Ureter (tissue), 1 donor: ENCODE results near the gene SIRPD. TPM values are rescaled to one million over a fixed set of nuclear protein-coding genes. Genes with fewer than 3 reads are reported as not detected.
"Not testable (repeated sequence)": the region's sequence is repeated elsewhere in the genome, so short reads cannot be mapped to it uniquely, and the experiment has no call there.

Source experiments
- DNase-seq: peaks from one replicate; pipeline ENCODE4 v3.0.0-alpha.2; 2020; ENCODE audit warnings: low spot score
- total RNA-seq: library from RNA; stranded (reverse); gene quantifications from one replicate; pipeline ENCODE4 v1.2.4, GENCODE V29; 2023
- donor health status: DM: yes; HTN: yes; CAD: no.

Gene SIRPD
- not detected for total RNA-seq

DNA sequence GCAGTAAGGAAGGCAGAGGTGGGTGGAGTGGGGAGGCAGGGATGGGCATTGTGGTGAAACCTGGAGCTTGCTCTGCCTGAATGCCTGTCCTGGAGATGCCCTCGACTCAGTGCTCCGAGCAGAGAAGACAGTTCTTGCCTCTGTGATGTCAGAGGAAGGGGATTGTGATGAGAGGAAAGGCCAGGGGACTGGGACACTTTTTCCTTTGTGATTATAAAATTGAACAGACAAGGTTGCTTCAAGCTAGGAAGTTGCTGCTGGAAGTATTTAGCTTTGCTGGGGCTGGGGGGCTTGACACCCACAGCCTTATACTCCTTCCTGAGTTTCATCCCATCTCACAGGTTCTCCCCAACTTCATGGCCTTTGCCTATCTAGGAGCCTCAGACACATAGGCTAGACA, at the start of gene SIRPD:
TSS of gene SIRPD (minus strand) at position 101 of the 400 bp plus-strand sequence. CDS start at position 49, 52 bp downstream.
- DNase-seq: no peak

DNA sequence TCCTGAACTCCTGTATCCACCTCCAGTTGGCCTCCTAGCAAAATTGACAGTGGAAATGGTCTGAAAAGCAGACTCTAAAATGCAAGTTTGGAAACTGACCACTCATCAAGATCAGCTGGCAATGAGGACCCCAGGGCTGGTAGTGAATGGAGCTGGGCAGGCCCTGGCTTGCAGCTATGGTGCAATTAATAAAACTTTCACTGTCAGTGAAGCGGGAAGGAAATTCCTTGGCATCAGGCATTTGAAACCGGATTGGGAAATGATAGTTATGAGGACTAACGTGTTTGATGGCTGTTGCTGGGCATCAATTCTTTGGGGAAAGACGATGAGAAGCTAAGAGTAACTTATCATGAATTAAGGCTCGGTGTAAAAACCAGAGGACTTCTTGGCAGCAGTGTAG, 43.2 kb upstream of the SIRPD start:
- no peak for DNase-seq

- no peak for DNase-seq
These were observed 37.8 kb upstream of the SIRPD start for GRCh38 chr20:1595333-1595732.

GRCh38 chr20:1588533-1589460, 31.3 kb upstream of the SIRPD start:
- DNase-seq: no peak

DNA sequence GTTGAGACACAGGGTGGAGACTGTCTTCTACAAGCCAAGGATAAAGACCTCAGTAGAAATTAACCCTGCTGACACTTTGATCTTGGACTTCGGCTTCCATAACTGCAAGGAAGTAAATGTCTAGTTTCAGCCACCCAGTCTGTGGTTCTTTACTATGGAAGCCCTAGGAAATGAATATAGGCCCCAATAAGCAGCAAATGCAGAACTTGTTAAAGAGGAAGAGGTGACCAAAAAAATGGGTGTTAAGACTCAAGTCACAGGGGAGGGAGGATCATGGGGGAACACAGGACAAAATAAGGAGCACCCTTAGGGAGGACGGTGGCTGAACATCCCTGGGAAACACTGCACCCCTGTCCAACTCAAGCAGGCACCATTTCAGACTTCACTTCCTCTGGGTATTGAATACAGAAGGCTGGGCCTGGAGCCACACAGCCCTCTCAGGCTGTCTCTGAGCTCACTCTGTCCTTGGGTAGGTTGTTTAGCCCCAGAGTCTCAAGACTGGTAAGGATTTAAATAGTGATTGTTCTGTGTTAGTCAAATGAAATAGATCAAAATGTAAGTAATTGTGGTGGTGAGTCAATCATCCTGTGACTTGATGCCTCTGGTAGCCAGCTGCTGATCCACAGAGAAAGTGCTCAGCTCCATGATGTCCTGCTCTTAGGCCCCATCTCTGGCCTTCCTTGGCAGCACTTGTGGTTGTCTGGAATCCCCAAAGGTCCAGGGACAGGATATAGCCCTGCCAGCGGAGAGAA, 30.5 kb upstream of the SIRPD start:
- DNase-seq: no peak

DNA sequence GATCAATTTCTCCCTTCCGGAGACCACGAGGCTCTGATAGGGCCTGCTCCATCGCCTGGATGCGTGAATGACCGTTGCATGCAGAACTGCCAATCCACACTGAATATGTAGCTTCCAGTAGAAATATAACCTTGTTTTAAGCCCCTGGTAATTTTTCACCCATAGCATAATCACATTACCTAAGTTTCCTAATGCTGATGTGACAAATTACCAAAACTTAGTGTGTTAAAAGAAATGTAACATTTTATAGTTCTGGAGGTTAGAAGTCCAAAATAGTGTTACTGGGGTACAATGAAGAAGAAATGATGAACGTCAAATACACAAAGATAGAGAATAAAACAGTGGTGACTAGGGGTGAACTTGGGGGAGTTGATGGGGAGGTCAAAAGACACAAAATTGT, 22.0 kb upstream of the SIRPD start:
- no peak for DNase-seq

DNA sequence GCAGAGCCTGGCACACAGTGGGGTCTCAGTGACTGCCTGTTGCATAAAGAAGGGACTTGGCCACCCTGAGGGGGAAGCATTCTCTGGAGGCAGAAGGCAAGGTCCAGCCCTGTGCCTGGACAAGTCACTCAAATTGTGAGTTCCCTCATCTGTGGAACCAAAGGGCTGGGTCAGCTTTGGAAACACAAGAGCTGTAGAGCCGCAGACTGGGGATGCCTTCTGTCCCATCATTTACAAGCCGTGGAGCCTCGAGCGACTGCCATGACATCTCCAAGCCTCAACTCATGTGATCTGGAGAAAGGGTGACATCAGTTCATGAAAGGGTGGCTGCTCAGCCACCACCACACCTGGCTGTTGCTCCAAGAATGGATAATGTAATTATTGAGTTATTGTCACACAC, 20.4 kb upstream of the SIRPD start:
- no peak for DNase-seq

DNA sequence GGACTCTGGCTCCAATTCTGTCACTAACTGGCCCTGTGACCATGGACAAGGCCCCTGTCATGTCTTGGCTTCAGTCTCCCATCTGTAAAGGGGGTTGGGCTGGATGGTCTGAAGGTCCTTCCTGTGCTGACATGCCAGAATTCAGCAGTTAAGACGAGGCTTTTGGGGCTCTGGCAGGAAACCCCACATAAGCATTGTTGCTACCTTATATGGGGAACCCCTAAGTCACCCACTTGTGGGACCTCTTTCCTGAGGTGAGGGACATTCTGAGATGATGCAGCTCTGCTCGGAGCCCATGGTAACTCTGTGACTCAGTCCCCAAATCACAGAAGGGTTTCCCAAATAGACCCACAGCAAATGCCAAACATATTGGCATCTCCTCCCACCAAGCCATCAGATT, 19.8 kb upstream of the SIRPD start:
- DNase-seq: not testable (repeated sequence)

- no peak for DNase-seq
These were observed 19.1 kb upstream of the SIRPD start for GRCh38 chr20:1576641-1577040.

DNA sequence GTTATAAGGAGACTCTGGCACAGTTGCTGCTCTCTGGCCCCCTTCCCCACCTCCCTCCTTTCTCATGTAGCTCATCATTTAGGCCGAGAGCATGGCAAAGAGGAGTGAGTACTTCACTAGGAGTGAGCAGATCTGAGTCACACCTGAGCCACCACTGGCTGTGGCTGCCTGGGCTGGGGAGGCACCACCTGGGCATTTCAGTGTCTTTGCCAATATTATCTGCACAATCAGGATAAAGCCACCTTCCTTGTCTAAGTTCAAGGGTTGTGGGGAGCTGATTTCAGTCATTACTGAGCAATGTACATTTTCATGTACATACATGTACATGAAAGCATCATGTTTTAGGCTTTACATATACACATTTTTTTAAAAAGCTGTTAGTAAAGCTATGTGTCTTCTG, 18.5 kb upstream of the SIRPD start:
- DNase-seq: not testable (repeated sequence)

DNA sequence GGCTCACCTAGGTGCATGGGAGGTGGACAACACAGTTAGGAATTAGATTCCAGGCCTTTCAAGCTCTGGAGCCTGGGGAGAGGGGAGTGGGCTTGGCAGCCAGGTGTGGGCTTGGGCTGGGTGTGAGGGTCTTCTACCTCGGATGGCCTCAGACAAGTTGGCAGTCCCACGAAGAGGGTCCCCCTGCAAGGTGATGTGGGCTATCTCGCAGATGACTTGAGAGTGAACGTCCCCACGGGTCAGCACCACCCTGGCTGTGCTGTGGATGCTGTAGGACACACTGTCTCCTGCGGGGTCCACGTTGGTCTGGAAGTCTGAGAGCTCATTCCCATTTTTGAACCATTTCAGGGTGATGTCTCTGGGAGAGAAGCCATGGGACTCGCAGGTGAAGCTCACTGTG, 14.1 kb upstream of the SIRPD start:
- DNase-seq: not testable (repeated sequence)

DNA sequence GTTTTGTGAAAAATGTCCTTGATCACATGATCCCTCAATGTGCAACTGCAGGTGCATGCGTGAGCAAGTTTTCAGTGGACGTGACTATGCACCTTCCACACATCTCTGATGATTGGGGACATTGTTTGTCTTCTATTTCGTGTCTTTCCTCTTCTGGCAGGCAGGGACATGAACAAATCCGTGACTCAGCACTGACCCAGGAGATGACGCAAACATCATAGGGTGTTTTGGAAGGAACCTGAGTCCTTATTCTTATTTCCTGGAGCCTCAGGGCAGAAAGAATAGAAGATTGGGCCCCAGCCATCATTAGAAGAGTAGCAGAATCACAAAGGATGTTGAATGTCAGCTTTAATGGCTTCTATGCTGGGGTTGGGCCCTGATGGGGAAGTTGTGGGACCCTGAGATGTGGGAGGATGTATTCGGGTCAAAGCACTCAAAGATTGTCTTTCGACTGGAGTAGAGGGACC, 11.9 kb upstream of the SIRPD start:
- no peak for DNase-seq

DNA sequence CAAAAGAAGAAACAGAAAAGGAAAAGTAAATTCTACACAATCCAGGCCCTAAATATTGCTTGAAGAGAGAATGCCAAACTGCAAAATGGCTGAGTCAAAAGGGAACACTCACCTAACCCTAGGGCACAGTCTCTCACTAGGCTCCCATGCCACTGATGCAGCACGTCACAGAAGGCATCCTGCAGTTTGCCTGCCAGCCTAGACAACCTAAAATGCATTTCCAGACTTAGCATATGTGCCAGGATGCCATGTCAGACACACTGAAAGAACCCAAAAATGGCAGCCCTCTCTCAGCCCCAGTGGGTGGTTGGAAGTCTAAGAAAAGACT, 10.6 kb upstream of the SIRPD start:
- DNase-seq: no peak

DNA sequence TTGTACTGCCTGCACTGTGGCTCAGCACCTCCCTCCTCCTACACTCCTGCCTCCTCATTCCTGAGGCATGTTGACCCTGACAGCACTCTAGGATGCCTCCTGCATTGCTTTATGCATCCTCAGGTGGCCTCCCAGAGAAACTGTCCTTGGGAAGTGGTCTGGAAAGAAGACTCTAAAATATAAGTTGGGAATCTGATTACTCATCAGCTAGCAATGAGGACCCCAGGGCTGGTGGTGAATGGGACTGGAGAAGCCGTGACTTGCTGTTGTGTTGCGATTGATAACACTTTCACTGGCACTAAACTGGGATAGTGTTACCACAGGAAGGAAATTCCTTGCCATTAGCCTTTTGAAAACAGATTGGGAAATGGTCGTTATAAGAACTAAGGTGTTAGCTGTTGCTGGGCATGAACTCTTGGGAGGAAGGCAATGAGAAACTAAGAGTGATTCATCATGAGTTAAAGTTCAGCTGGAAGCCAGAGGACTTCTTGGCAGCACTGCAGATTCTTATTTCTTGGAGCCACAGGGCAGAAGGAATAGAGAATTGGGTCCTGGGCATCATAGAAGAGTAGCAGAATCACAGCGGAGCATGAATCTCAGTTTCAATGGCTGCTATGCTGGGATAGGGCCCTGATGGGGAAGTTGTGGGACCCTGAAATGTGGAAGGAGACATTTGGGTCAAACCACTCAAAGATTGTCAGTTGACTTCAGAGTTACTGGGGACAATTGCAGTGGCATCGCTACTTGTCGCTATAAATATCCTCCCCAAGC, 10.1 kb upstream of the SIRPD start:
- DNase-seq: no peak

GRCh38 chr20:1566701-1567100, 9.2 kb upstream of the SIRPD start:
- DNase-seq: no peak

- DNase-seq: no peak
These were observed 8.0 kb upstream of the SIRPD start for GRCh38 chr20:1565461-1565860.

GRCh38 chr20:1563598-1563997, 6.1 kb upstream of the SIRPD start:
- no peak for DNase-seq

GRCh38 chr20:1562622-1563021, 5.1 kb upstream of the SIRPD start:
- DNase-seq: no peak

GRCh38 chr20:1561350-1561749, 3.8 kb upstream of the SIRPD start:
- no peak for DNase-seq

- no peak for DNase-seq
These were observed 1.6 kb downstream of the SIRPD start for GRCh38 chr20:1555952-1556351.

GRCh38 chr20:1539816-1540419, 17.6 kb downstream of the SIRPD start:
- DNase-seq: no peak

- DNase-seq: no peak
These were observed 18.9 kb downstream of the SIRPD start for GRCh38 chr20:1538655-1539054.
